Peyer's patch (tissue), 4 donors: ENCODE data around the gene RBM5.

Source experiments
- CTCF ChIP-seq, 6 experiments: fragments of 450-650 bp in 4 of 6; fragments of 200-600 bp in 2 of 6; sonication (generic) in 1 of 6; IDR thresholded peaks; one replicate each; pipeline ENCODE4 v1.5.1; 2017 to 2019; ENCODE audit warnings: antibody characterized with exemption in 6 of 6, mild to moderate bottlenecking in 3 of 6, moderate library complexity in 1 of 6
- POLR2A ChIP-seq, 2 donors: fragments of 450-650 bp; IDR thresholded peaks; one replicate each; pipeline ENCODE4 v1.5.1; 2017; ENCODE audit warnings: antibody characterized with exemption in 2 of 2, mild to moderate bottlenecking in 2 of 2, moderate library complexity in 2 of 2

GRCh38 chr3:50168388-50168787, 79.7 kb downstream of the RBM5 start:
- TF ChIP-seq CTCF (IDR thresholded peaks at IDR 0.05) (no peak), POLR2A (IDR thresholded peaks at IDR 0.05) (no peak)
